IMR-90 (cell line): ENCODE measurements around the gene NTSR1. TPM values are rescaled to one million over a fixed set of nuclear protein-coding genes. Genes with fewer than 3 reads are reported as not detected.

Experiments
- ATAC-seq: fragments of 200-7000 bp; cut with Tn5 transposase; 2 replicates; pipeline ENCODE4 v1.9.1; 2020; ENCODE audit warnings: low read depth, mild to moderate bottlenecking, moderate library complexity
- BruUV-seq: library from RNA; stranded (reverse); fragments of 400-500 nt; replicated peaks from 2 replicates; lab custom pipeline; 2021; lab: Mats Ljungman, UMichigan
- CTCF ChIA-PET: fragments of 300-600 bp; formaldehyde crosslinking; extraction: SDS; loops from one replicate; lab custom pipeline; 2021; ENCODE audit warnings: antibody characterized with exemption; lab: Yijun Ruan, JAX
- POLR2A ChIA-PET: fragments of 300-600 bp; sonication (Branson Sonifier 250); formaldehyde crosslinking; loops from one replicate; lab custom pipeline; 2022; ENCODE audit warnings: antibody characterized with exemption; ENCODE audit not compliant: unreplicated experiment; lab: Charles Lee
- DNase-seq: peaks from one replicate; pipeline ENCODE4 v3.0.0; 2013
- H2AFZ ChIP-seq: replicated peaks from 2 replicates; pipeline ENCODE3; 2013; ENCODE audit warnings: low read length, mild to moderate bottlenecking; ENCODE audit not compliant: poor library complexity
- H2AK5ac ChIP-seq: 2 replicates; pipeline ENCODE4 v1.6.1; 2013; ENCODE audit warnings: low read depth, low read length, inconsistent platforms
- H2AK9ac ChIP-seq: replicated peaks from 2 replicates; pipeline ENCODE3; 2013; ENCODE audit warnings: mild to moderate bottlenecking, low read depth, low read length, moderate library complexity; ENCODE audit not compliant: poor library complexity
- H2BK120ac ChIP-seq: 2 replicates; pipeline ENCODE4 v1.6.1; 2013; ENCODE audit warnings: low read depth, low read length, inconsistent platforms
- H2BK15ac ChIP-seq: 3 replicates; pipeline ENCODE4 v1.6.1; 2013; ENCODE audit warnings: low read depth, low read length, inconsistent platforms
- H2BK20ac ChIP-seq: 2 replicates; pipeline ENCODE4 v1.6.1; 2013; ENCODE audit warnings: low read depth, mild to moderate bottlenecking, inconsistent platforms, low read length, moderate library complexity
- H2BK5ac ChIP-seq: 2 replicates; pipeline ENCODE4 v1.6.1; 2013; ENCODE audit warnings: mild to moderate bottlenecking, low read depth, low read length, inconsistent platforms; ENCODE audit not compliant: poor library complexity, severe bottlenecking
- H3K14ac ChIP-seq: replicated peaks from 2 replicates; pipeline ENCODE4 v1.6.1; 2013; ENCODE audit warnings: low read depth, low read length, inconsistent platforms
- H3K18ac ChIP-seq: 2 replicates; pipeline ENCODE4 v1.6.1; 2013; ENCODE audit warnings: low read depth, low read length, control low read depth
- H3K23ac ChIP-seq: 2 replicates; pipeline ENCODE4 v1.6.1; 2013; ENCODE audit warnings: low read depth, low read length, inconsistent platforms
- H3K27ac ChIP-seq: 2 replicates; pipeline ENCODE4 v1.5.1; 2013; ENCODE audit warnings: mild to moderate bottlenecking, control low read depth, low read length; ENCODE audit not compliant: insufficient read depth
- H3K27me3 ChIP-seq: 2 replicates; pipeline ENCODE4 v1.6.1; 2013; ENCODE audit warnings: low read length; ENCODE audit not compliant: control insufficient read depth, insufficient read depth
- H3K36me3 ChIP-seq: 2 replicates; pipeline ENCODE4 v1.6.1; 2013; ENCODE audit warnings: low read length, mixed read lengths; ENCODE audit not compliant: control insufficient read depth, insufficient read depth
- H3K4ac ChIP-seq: 2 replicates; pipeline ENCODE4 v1.6.1; 2013; ENCODE audit warnings: low read depth, low read length, inconsistent platforms
- H3K4me1 ChIP-seq: 2 replicates; pipeline ENCODE4 v1.6.1; 2013; ENCODE audit warnings: low read length, mixed read lengths; ENCODE audit not compliant: control insufficient read depth, insufficient read depth
- H3K4me2 ChIP-seq: 2 replicates; pipeline ENCODE4 v1.6.1; 2013; ENCODE audit warnings: low read depth, mild to moderate bottlenecking, control low read depth, low read length, moderate library complexity
- H3K4me3 ChIP-seq: 2 replicates; pipeline ENCODE4 v1.5.1; 2013; ENCODE audit warnings: low read depth, mild to moderate bottlenecking, control low read depth, low read length, moderate library complexity; ENCODE audit not compliant: insufficient read depth
- H3K56ac ChIP-seq: 2 replicates; pipeline ENCODE4 v1.6.1; 2013; ENCODE audit warnings: low read length, inconsistent platforms; ENCODE audit not compliant: insufficient read depth; ENCODE audit errors: extremely low read depth
- H3K79me1 ChIP-seq, 2 experiments: 2 replicates each; pipeline ENCODE4 v1.6.1; 2013; ENCODE audit warnings: low read length in 2 of 2, inconsistent platforms in 1 of 2, low read depth in 1 of 2
- H3K9ac ChIP-seq: 2 replicates; pipeline ENCODE4 v1.6.1; 2013; ENCODE audit warnings: low read depth, low read length, control low read depth
- H3K9me1 ChIP-seq: 2 replicates; pipeline ENCODE4 v1.6.1; 2013; ENCODE audit warnings: low read length, inconsistent platforms; ENCODE audit not compliant: insufficient read depth
- H3K9me3 ChIP-seq: 2 replicates; pipeline ENCODE4 v1.6.1; 2013; ENCODE audit warnings: low read length; ENCODE audit not compliant: control insufficient read depth, insufficient read depth
- H4K20me1 ChIP-seq: 2 replicates; pipeline ENCODE4 v1.6.1; 2013; ENCODE audit warnings: low read length, inconsistent platforms; ENCODE audit not compliant: insufficient read depth
- H4K5ac ChIP-seq: 2 replicates; pipeline ENCODE4 v1.6.1; 2013; ENCODE audit warnings: mild to moderate bottlenecking, low read depth, low read length, control low read depth
- H4K8ac ChIP-seq, 2 experiments: 2 replicates each; pipeline ENCODE4 v1.6.1; 2013; ENCODE audit warnings: low read depth in 2 of 2, low read length in 2 of 2, control low read depth in 1 of 2, inconsistent platforms in 1 of 2
- H4K91ac ChIP-seq: 2 replicates; pipeline ENCODE4 v1.6.1; 2013; ENCODE audit warnings: low read depth, low read length, inconsistent platforms; ENCODE audit not compliant: insufficient read depth
- BHLHE40 ChIP-seq: fragments of 150-350 bp; IDR thresholded peaks from 2 replicates; pipeline ENCODE4 v1.6.1; 2016; ENCODE audit warnings: mild to moderate bottlenecking, low read depth, low read length
- CEBPB ChIP-seq: IDR thresholded peaks from 2 replicates; pipeline ENCODE4 v1.6.1; 2012; ENCODE audit warnings: low read depth, low read length, improper control_type of control experiment
- CHD1 ChIP-seq: IDR thresholded peaks from 2 replicates; pipeline ENCODE4 v1.6.1; 2012; ENCODE audit warnings: low read depth, low read length, improper control_type of control experiment
- FOS ChIP-seq: fragments of 150-350 bp; IDR thresholded peaks from 2 replicates; pipeline ENCODE4 v1.6.1; 2016; ENCODE audit warnings: low read depth, low read length
- MAFK ChIP-seq: IDR thresholded peaks from 2 replicates; pipeline ENCODE4 v1.6.1; 2012; ENCODE audit warnings: low read depth, low read length, improper control_type of control experiment
- MXI1 ChIP-seq: IDR thresholded peaks from 2 replicates; pipeline ENCODE4 v1.6.1; 2012; ENCODE audit warnings: low read depth, mild to moderate bottlenecking, low read length, moderate library complexity, borderline replicate concordance
- POLR2A ChIP-seq: IDR thresholded peaks from 2 replicates; pipeline ENCODE4 v1.6.1; 2012; ENCODE audit warnings: mild to moderate bottlenecking, low read depth, low read length
- RAD21 ChIP-seq: IDR thresholded peaks from 2 replicates; pipeline ENCODE4 v1.6.1; 2012; ENCODE audit warnings: low read length, improper control_type of control experiment
- RFX5 ChIP-seq: IDR thresholded peaks from 2 replicates; pipeline ENCODE4 v1.8.0; 2012; ENCODE audit warnings: low read depth, mild to moderate bottlenecking, low read length, moderate library complexity
- SMC3 ChIP-seq: fragments of 150-350 bp; IDR thresholded peaks from 2 replicates; pipeline ENCODE4 v1.6.1; 2016; ENCODE audit warnings: low read depth, mild to moderate bottlenecking, antibody characterized with exemption, low read length, moderate library complexity
- WGBS, 2 experiments: methylation state at CpG; one replicate each; pipeline versions ENCODE4 v1.1.5 to v1.1.7; 2013; ENCODE audit warnings: missing lambda C conversion rate in 2 of 2; ENCODE audit not compliant: insufficient read length in 1 of 2; ENCODE audit errors: extremely low coverage in 2 of 2; 5-methylcytosine and 5-hydroxymethylcytosine counted together
- dilution Hi-C: fragments of 300-500 bp; cut with HindIII; formaldehyde crosslinking; loops from one replicate; pipeline ENCODE4 v1.14.3; 2018; ENCODE audit warnings: low sequenced_read_pairs; ENCODE audit not compliant: unreplicated experiment
- in situ Hi-C: fragments of 300-500 bp; cut with MboI; formaldehyde crosslinking; loops from 3 replicates; pipeline ENCODE4 v1.14.3; 2019; ENCODE audit warnings: low sequenced_read_pairs, inconsistent platforms, mixed read lengths
- intact Hi-C: fragments of 100-400 bp; cut with micrococcal nuclease; formaldehyde crosslinking; loops from 2 replicates; pipeline ENCODE4 v1.10.0; 2022
- polyA plus RNA-seq, 3 experiments: library from polyadenylated mRNA; depleted of rRNA; stranded (reverse); fragments of >200 nt; gene quantifications; 2 replicates each; pipeline ENCODE4 v1.2.3, GENCODE V29; 2012; ENCODE audit warnings: low replicate concordance in 1 of 3
- total RNA-seq: library from RNA; depleted of rRNA; stranded (reverse); fragments of >200 nt; gene quantifications from 2 replicates; pipeline ENCODE4 v1.2.3, GENCODE V29; 2012
- TF ChIP-seq, protein P1 (sequence below): fragments of 150-350 bp; IDR thresholded peaks from 2 replicates; pipeline ENCODE4 v1.6.1; 2017; ENCODE audit warnings: mild to moderate bottlenecking, antibody characterized with exemption, low read length, low read depth

The NTSR1 gene
- total and polyA plus RNA-seq, 2 of the 4 experiments (the other 2 are of a cell fraction): 0.54 to 1.8 TPM

DNA sequence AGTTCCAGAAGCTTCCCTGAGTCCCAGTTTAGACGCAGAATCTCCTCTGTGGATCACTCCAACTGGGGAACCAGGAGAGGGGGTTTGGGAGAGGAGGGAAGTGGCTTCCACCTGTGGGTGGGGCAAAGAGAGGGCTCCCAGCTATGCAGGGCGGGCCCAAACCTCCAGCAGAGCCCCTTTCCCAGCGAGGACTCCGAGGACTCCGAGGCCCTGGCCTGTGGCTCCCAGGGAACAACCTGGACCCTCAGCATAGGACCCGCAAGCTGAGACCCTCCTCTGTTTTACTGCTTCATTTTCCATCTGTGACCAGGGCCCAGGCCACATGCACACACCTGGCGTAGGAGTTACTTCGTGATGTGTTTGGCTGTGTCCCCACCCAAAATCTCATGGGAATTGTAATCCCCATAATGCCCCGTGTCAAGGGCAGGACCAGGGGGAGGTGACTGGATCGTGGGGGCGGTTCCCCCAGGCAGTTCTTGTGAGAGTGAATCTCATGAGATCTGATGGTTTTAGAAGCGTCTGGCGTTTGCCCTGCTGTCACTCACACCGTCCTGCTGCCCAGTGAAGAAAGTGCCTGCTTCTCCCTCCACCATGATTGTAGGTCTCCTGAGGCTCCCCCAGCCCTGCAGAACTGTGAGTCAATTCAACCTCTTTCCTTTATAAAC, 27.9 kb downstream of the NTSR1 start:
- H2BK15ac ChIP-seq: no peak overlapping the region; the same call in 1 of the 3 replicates
- dilution Hi-C loops (no loop called here), in situ Hi-C loops (no loop called here), intact Hi-C loops (no loop called here)
- no peak overlapping the region for H3K4me3 ChIP-seq
- H2BK120ac ChIP-seq: no peak overlapping the region
- BruUV-seq: no TSS peak
- no peak overlapping the region for H2AFZ ChIP-seq
- H4K20me1 ChIP-seq: no peaks in the 10 kb centered on the region
- peaks cover 14% of the 10 kb centered on the region for H3K9me1 ChIP-seq
- H3K14ac ChIP-seq: no peak overlapping the region
- no peak overlapping the region for H4K91ac ChIP-seq
- no peak for ATAC-seq
- peaks cover 5% of the 10 kb centered on the region for H3K27me3 ChIP-seq
- H3K27ac ChIP-seq: no peak overlapping the region
- H3K4ac ChIP-seq: no peak overlapping the region
- no peak overlapping the region for H2AK9ac ChIP-seq
- no peak overlapping the region for H3K9ac ChIP-seq
- TF ChIP-seq MXI1 (no peak), BHLHE40 (no peak), RFX5 (no peak), FOS (no peak), CEBPB (no peak), SMC3 (no peak), MAFK (no peak), RAD21 (no peak), POLR2A (no peak), CHD1 (no peak)
- TF ChIP-seq, protein P1, sequence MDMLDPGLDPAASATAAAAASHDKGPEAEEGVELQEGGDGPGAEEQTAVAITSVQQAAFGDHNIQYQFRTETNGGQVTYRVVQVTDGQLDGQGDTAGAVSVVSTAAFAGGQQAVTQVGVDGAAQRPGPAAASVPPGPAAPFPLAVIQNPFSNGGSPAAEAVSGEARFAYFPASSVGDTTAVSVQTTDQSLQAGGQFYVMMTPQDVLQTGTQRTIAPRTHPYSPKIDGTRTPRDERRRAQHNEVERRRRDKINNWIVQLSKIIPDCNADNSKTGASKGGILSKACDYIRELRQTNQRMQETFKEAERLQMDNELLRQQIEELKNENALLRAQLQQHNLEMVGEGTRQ: no peak
- H4K5ac ChIP-seq: no peak overlapping the region
- peaks cover 13% of the 10 kb centered on the region for H3K4me1 ChIP-seq
- no peak overlapping the region for H3K23ac ChIP-seq
- H3K4me2 ChIP-seq: no peak overlapping the region
- CTCF ChIA-PET: no interaction called here
- H4K8ac ChIP-seq: no peak overlapping the region
- H3K36me3 ChIP-seq: no peaks in the 10 kb centered on the region
- H2BK5ac ChIP-seq: no peak overlapping the region
- peak overlapping the region; percentile 10; the same call in 1 of the 2 replicates for H2AK5ac ChIP-seq
- no peak overlapping the region for H2BK20ac ChIP-seq
- H3K79me1 ChIP-seq: peaks cover 0 to 3% of the 10 kb centered on the region in 2 experiments; a peak in 1 of 4 replicates
- H3K18ac ChIP-seq: no peak overlapping the region
- no peaks in the 10 kb centered on the region for H3K9me3 ChIP-seq
- DNase-seq: no peak
- no peak overlapping the region for H3K56ac ChIP-seq
- POLR2A ChIA-PET: no interaction called here
- WGBS, 2 experiments: 78% methylated on average over 4 of the region's 14 CpGs; no CpG with 5 or more reads in 1 of the 2 experiments
